Fibroblast of pulmonary artery (primary cell): ENCODE data around the gene TMEM41B.
A peak's percentile ranks its signal among the peaks of the same experiment; 100 is the strongest.
"Not testable (repeated sequence)": the region's sequence is repeated elsewhere in the genome, so short reads cannot be mapped to it uniquely, and the experiment has no call there.

Experiments used
- DNase-seq: peaks from one replicate; pipeline ENCODE4 v3.0.0-alpha.2; 2010; ENCODE audit warnings: low read depth
- H3K4me3 ChIP-seq: replicated peaks from 2 replicates; pipeline ENCODE4 v1.5.1; 2011; ENCODE audit warnings: low read depth, mild to moderate bottlenecking, control low read depth, low read length, moderate library complexity
- CTCF ChIP-seq: IDR thresholded peaks from 2 replicates; pipeline ENCODE4 v1.5.1; 2011; ENCODE audit warnings: mild to moderate bottlenecking, control low read depth, low read length, inconsistent platforms; ENCODE audit errors: missing control alignments

TMEM41B gene

GRCh38 chr11:9264316-9265210, 49.8 kb downstream of the TMEM41B start:
- peak overlapping the region; percentile 91 for H3K4me3 ChIP-seq
- DNase-seq, result peak; percentile 86
- no peak for TF ChIP-seq CTCF

- TF ChIP-seq CTCF, result no peak
- peak overlapping the region; percentile 91 for H3K4me3 ChIP-seq
- DNase-seq, result no peak
These were observed 50.5 kb downstream of the TMEM41B start for GRCh38 chr11:9263840-9264315.

GRCh38 chr11:9260838-9261146, 53.6 kb downstream of the TMEM41B start:
- H3K4me3 ChIP-seq, DNase-seq: not testable (repeated sequence)

GRCh38 chr11:9259981-9260837, 54.2 kb downstream of the TMEM41B start:
- peak; percentile 35 for TF ChIP-seq CTCF
- H3K4me3 ChIP-seq, result no peak overlapping the region
- DNase-seq, result no peak

GRCh38 chr11:9258279-9258678, 56.1 kb downstream of the TMEM41B start:
- H3K4me3 ChIP-seq, DNase-seq: not testable (repeated sequence)

- no peak for TF ChIP-seq CTCF
- H3K4me3 ChIP-seq, result no peak overlapping the region
- DNase-seq, result no peak
These were observed 60.0 kb downstream of the TMEM41B start for GRCh38 chr11:9254416-9254815.

GRCh38 chr11:9253086-9253485, 61.3 kb downstream of the TMEM41B start:
- H3K4me3 ChIP-seq, result no peak overlapping the region
- no peak for TF ChIP-seq CTCF
- DNase-seq, result no peak
